HG02884 (cell line): ENCODE measurements around the gene FAM131A.

Source experiments
- ATAC-seq: cut with Tn5 transposase; IDR thresholded peaks from one replicate; pipeline ENCODE4 v1.9.1; 2021; ENCODE audit warnings: mild to moderate bottlenecking, moderate library complexity; ENCODE audit not compliant: unreplicated experiment

FAM131A gene

GRCh38 chr3:184389384-184389783 lies 52.0 kb downstream of the FAM131A start:
- ATAC-seq, result no peak

GRCh38 chr3:184389935-184390528 lies 52.6 kb downstream of the FAM131A start:
- ATAC-seq, result no peak

GRCh38 chr3:184391266-184391665 lies 53.9 kb downstream of the FAM131A start:
- no peak for ATAC-seq

- ATAC-seq, result no peak
These were observed 57.9 kb downstream of the FAM131A start for GRCh38 chr3:184395320-184395660.
